KOPT-K1 (cell line): Measurements from ENCODE around the gene PRDM16.
A peak's percentile ranks its signal among the peaks of the same experiment; 100 is the strongest.

ENCODE experiments used
- H3K27ac ChIP-seq: fragments of 200-600 bp; sonication (generic); 2 replicates; pipeline ENCODE4 v1.5.1; 2016; ENCODE audit warnings: antibody characterized with exemption, mild to moderate bottlenecking, low read depth, low read length; ENCODE audit not compliant: poor library complexity, severe bottlenecking
- H3K36me3 ChIP-seq: fragments of 200-600 bp; sonication (generic); 2 replicates; pipeline ENCODE4 v1.5.1; 2017; ENCODE audit warnings: antibody characterized with exemption, mild to moderate bottlenecking, low read length, moderate library complexity; ENCODE audit not compliant: insufficient read depth
- H3K9me3 ChIP-seq: fragments of 200-600 bp; sonication (generic); 2 replicates; pipeline ENCODE4 v1.5.1; 2017; ENCODE audit warnings: antibody characterized with exemption, low read length, mild to moderate bottlenecking; ENCODE audit not compliant: insufficient read depth, poor library complexity, severe bottlenecking

PRDM16 gene

DNA sequence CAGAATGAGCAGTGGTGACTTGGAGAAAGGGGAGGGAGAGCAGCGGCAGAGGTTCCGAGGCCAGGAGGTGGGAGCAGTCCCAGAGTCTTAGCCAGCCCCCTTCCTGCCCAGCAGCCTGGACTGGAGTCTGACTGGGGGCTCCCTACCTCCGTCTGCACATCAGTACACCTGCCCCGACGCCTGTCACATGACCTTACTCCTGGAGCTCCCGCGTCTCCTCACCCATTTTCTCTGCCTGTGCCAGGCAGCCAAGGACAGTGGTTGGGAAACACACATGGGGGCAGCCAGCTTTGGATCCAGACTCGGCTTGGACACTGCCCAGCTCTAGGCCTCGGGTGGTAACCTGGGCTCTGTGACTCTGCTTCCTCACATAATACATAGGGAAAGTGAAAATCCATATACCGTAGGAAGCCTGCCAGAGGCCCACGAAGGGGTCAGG is 30.9 kb upstream of the PRDM16 start:
- no peaks in the 10 kb centered on the region for H3K36me3 ChIP-seq
- no peaks in the 10 kb centered on the region for H3K9me3 ChIP-seq
- no peak overlapping the region for H3K27ac ChIP-seq

- no peaks in the 10 kb centered on the region for H3K9me3 ChIP-seq
- peak overlapping the region; percentile 29 for H3K27ac ChIP-seq
Measured at GRCh38 chr1:3038571-3039181, 30.3 kb upstream of the PRDM16 start.

GRCh38 chr1:3040004-3040403 is 29.0 kb upstream of the PRDM16 start:
- H3K27ac ChIP-seq: no peak overlapping the region
- H3K36me3 ChIP-seq: no peaks in the 10 kb centered on the region
- peaks cover 3% of the 10 kb centered on the region for H3K9me3 ChIP-seq

More at GRCh38 chr1:3038571-3039181, 30.3 kb upstream of the PRDM16 start:
- H3K36me3 ChIP-seq: no peaks in the 10 kb centered on the region

DNA sequence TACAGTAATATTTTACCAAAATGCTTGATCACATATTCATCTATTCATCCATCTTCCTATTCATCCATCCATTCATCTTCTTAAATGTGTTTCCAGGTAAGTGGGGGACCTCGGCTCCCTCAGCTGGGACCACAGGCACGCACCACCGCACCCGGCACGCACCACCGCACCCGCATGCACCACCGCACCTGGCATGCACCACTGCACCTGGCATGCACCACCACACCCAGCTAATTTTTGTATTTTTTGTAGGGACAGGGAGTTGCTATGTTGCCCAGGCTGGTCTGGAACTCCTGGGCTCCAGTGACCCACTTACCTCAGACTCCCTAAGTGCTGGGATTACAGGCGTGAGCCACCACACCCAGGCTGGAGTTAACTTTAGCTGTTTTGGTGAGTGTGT is 26.5 kb upstream of the PRDM16 start:
- Histone ChIP-seq H3K36me3 (no peaks in the 10 kb centered on the region), H3K27ac (no peak overlapping the region), H3K9me3 (peaks cover 10% of the 10 kb centered on the region)

DNA sequence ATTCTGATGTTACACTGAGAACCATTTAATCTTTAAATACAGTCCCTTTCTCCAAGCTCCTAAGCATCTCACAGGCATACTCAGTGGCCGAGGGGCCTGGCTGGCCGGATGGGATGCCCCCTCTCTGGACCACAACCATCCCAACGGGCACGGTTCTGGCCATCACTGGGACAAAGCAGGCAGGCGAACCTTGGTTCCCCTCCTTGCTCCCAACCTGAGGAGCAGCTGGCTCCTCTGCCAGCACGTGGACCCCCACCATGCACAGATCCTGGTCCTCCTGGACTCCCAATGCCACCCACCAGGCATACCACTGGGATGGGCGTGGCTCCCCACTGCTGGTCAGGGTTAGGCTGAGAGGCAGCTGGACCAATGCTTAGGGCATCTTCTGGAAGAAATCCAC is 19.8 kb upstream of the PRDM16 start:
- H3K9me3 ChIP-seq: peaks cover 29% of the 10 kb centered on the region
- no peak overlapping the region for H3K27ac ChIP-seq
- H3K36me3 ChIP-seq: no peaks in the 10 kb centered on the region

DNA sequence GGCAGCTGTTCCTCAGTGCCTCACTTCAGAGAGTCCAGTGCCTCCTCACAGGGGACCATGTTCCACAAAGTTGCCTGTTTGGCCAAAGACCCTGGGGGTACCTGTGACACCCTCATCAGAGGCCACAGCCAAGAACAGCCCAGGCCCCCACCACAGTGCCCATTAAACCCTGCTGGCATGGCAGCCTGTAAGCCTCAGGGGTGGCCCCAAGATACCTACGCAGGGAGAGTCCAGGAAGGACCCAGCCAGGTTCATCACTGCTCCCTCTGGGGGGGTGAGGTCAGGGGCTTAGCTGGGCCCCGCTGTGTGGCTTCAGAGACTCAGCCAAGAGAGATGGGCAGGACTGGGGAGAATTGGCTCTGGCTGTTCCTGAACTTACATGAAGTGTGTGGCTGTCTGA is 19.1 kb upstream of the PRDM16 start:
- H3K36me3 ChIP-seq: no peaks in the 10 kb centered on the region
- no peak overlapping the region for H3K27ac ChIP-seq
- H3K9me3 ChIP-seq: peaks cover 26% of the 10 kb centered on the region

GRCh38 chr1:3050603-3051002 is 18.4 kb upstream of the PRDM16 start:
- Histone ChIP-seq H3K9me3 (peaks cover 19% of the 10 kb centered on the region), H3K27ac (no peak overlapping the region), H3K36me3 (no peaks in the 10 kb centered on the region)

GRCh38 chr1:3051270-3052268 is 17.4 kb upstream of the PRDM16 start:
- no peak overlapping the region for H3K27ac ChIP-seq
- H3K36me3 ChIP-seq: no peaks in the 10 kb centered on the region
- H3K9me3 ChIP-seq: peaks cover 18% of the 10 kb centered on the region

- no peak overlapping the region for H3K27ac ChIP-seq
- peaks cover 18% of the 10 kb centered on the region for H3K9me3 ChIP-seq
- H3K36me3 ChIP-seq: no peaks in the 10 kb centered on the region
Measured at GRCh38 chr1:3052501-3052900, 16.5 kb upstream of the PRDM16 start.

GRCh38 chr1:3053366-3053980 is 15.5 kb upstream of the PRDM16 start:
- Histone ChIP-seq H3K9me3 (peaks cover 18% of the 10 kb centered on the region), H3K27ac (no peak overlapping the region), H3K36me3 (no peaks in the 10 kb centered on the region)

GRCh38 chr1:3053986-3054385 is 15.0 kb upstream of the PRDM16 start:
- H3K36me3 ChIP-seq: no peaks in the 10 kb centered on the region
- peaks cover 18% of the 10 kb centered on the region for H3K9me3 ChIP-seq
- H3K27ac ChIP-seq: no peak overlapping the region

GRCh38 chr1:3054474-3054873 is 14.5 kb upstream of the PRDM16 start:
- Histone ChIP-seq H3K27ac (no peak overlapping the region), H3K36me3 (no peaks in the 10 kb centered on the region), H3K9me3 (peaks cover 18% of the 10 kb centered on the region)

- H3K27ac ChIP-seq: no peak overlapping the region
- H3K9me3 ChIP-seq: peaks cover 18% of the 10 kb centered on the region
- H3K36me3 ChIP-seq: no peaks in the 10 kb centered on the region
Measured at GRCh38 chr1:3055051-3055450, 14.0 kb upstream of the PRDM16 start.

DNA sequence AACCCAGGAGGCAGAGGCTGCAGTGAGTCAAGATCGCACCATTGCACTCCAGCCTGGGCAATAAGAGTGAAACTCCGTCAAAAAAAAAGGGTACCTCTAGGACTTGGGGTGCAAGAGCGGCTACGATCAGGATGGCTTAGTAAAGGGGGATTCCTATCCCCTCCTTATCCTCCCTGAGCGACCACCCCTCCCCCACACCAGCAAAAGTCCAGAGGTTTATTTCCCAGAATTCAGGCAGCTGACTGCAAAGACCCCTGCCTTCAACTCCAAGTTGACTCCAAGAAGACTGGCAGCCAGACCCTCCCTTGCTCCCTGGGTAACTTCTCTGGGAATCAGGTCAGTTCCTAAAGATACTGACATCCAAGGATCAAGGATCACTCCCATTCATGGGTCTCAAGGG is 12.4 kb upstream of the PRDM16 start:
- no peaks in the 10 kb centered on the region for H3K36me3 ChIP-seq
- peaks cover 18% of the 10 kb centered on the region for H3K9me3 ChIP-seq
- H3K27ac ChIP-seq: no peak overlapping the region

GRCh38 chr1:3058263-3059030 is 10.6 kb upstream of the PRDM16 start:
- Histone ChIP-seq H3K9me3 (peaks cover 2% of the 10 kb centered on the region), H3K27ac (no peak overlapping the region), H3K36me3 (no peaks in the 10 kb centered on the region)
